Omental fat pad (tissue), 4 donors: ENCODE data around the gene MVB12B. TPM values are rescaled to one million over a fixed set of nuclear protein-coding genes. Genes with fewer than 3 reads are reported as not detected.

ENCODE experiments used
- ATAC-seq: fragments of 150-250 bp; one replicate; pipeline ENCODE4 v1.9.1; 2016; ENCODE audit warnings: mild to moderate bottlenecking, moderate library complexity; ENCODE audit not compliant: low FRiP score
- DNase-seq: peaks from one replicate; pipeline ENCODE4 v3.0.0-alpha.2; 2019; ENCODE audit warnings: low spot score
- total RNA-seq, 4 donors: library from RNA; depleted of rRNA; stranded (reverse); fragments of >200 nt; gene quantifications; one replicate each; pipeline ENCODE4 v1.1.0, GENCODE V29; 2016
- TF ChIP-seq, protein P1 (sequence below), 3 donors: fragments of 450-650 bp; IDR thresholded peaks; one replicate each; pipeline ENCODE4 v1.5.1; 2016 to 2017; ENCODE audit warnings: antibody characterized with exemption in 3 of 3, mild to moderate bottlenecking in 3 of 3, moderate library complexity in 2 of 3

Gene MVB12B
- total RNA-seq, 4 donors from 2014 or later: 5.5 to 21.4 (median 11.6) TPM

DNA sequence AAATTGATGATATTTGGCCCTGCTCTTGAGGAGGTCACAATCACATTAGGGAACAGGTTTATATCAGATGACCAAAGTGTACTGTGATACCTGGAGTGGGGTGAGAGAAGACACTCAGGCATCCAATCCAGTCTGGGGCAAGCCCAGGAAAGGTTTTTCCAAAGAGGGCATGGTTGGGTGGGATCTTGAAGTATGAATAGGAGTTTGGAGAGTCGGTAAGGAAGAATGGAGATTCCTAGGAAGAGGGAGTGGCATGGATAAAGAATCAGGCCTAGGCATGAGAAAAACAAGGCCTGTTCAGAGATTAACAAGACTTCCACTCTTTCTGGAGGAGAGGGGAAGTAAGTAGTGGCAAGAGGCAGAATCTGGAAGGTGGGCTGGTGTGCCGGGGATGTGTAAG, 91.1 kb downstream of the MVB12B start:
- DNase-seq (no peak), ATAC-seq (no peak)
- TF ChIP-seq, protein P1, sequence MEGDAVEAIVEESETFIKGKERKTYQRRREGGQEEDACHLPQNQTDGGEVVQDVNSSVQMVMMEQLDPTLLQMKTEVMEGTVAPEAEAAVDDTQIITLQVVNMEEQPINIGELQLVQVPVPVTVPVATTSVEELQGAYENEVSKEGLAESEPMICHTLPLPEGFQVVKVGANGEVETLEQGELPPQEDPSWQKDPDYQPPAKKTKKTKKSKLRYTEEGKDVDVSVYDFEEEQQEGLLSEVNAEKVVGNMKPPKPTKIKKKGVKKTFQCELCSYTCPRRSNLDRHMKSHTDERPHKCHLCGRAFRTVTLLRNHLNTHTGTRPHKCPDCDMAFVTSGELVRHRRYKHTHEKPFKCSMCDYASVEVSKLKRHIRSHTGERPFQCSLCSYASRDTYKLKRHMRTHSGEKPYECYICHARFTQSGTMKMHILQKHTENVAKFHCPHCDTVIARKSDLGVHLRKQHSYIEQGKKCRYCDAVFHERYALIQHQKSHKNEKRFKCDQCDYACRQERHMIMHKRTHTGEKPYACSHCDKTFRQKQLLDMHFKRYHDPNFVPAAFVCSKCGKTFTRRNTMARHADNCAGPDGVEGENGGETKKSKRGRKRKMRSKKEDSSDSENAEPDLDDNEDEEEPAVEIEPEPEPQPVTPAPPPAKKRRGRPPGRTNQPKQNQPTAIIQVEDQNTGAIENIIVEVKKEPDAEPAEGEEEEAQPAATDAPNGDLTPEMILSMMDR (IDR thresholded peaks at IDR 0.05): no peak

DNA sequence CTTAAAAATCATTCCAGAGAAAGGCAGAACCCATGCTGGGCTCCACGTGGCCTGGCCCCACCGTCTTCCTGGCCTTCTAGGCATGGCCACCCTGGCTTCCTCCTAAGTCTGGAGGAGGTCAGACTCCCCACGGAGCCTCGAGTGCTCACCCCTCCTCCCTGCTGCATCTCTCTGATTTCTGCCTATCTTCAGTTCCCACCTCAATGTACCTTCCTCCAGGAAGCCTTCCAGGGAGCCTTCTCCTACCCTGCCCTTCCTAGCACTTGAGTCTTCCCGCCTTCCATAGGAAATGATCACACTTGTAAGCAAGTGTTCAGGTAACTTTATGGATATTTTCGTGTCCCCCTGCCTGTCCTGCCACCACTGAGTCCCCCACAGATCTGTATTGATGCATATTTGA, 92.0 kb downstream of the MVB12B start:
- TF ChIP-seq, protein P1 (IDR thresholded peaks at IDR 0.05): no peak
- no peak for ATAC-seq
- DNase-seq: no peak

DNA sequence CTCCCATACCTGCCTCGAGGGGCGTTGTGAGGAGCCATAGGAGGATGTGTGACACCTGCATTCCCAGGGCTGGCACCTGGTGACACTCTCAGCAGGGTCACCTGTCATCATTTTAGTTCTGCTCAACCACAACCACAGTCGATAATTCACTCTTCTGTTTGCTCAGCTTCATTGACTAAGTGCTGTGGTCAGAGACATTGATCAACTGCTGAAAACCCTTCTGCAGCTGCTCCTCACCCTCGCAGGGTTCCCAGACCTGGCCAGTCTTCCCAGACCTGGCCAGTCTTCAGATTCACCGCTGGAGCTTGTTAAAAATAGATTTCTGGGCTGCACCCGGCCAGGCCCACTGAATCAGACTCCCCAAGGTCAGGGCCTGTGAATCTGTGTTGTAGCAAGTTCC, 92.8 kb downstream of the MVB12B start:
- TF ChIP-seq, protein P1 (IDR thresholded peaks at IDR 0.05): no peak
- no peak for ATAC-seq
- DNase-seq: no peak

DNA sequence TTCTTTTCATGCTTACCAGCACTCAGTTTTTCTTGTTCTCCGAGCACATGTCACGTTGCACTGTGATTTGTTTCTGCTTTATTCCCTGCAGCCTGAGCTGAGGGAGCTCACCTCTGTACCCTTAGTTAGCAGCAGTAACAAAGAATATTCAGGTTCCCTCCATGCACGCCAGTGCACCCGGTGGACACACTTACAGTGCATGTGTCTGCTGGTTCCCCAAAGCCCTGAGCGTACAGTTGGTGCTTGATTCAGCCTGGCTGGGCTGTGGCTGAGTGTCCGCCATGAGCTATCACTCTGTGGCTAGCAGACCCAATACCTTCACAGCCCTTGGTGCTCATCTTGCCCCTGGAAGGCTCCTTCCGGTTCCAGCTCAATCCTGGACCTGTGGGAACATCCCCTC, 93.5 kb downstream of the MVB12B start:
- DNase-seq: no peak
- no peak for ATAC-seq
- TF ChIP-seq, protein P1 (IDR thresholded peaks at IDR 0.05): no peak

DNA sequence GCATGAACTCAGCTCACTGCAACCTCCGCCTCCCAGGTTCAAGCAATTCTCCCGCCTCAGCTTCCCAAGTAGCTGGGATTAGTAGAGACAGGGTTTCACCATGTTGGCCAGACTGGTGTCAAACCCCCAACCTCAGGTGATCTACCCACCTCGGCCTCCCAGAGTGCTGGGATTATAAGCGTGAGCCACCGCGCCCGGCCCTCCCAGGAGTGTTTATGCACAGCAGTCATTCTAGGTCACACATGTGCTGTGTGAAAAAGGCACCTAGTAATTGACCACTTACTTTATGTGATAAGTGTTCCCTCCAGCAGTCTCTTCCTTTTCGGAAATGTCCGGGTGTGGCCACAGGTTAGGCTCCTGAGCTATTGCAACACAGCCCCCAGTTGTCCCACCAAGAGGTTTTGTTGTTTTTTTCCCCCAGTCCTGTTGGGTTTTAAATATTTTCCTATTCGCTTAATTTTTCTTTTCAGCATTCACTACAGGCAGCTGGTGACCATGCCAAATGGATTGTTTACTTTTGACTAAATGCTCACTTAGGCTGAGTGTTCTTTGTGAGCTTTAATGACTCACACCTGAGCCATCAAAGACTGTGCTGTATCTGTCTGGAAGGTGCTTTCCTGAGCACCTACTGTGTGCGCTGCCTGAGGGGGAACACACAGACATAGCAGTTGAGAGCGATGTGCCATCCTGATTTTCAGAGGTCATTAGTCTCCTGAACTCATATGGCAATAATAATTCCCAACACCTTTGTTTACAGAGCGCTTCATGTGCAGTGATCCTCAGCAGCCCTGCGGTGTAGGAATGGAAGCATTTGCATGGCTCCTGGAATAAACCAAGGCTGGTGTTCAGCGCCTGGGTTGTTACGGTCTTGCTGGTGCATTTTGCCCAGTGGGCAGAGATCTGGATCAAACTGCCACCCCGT, 94.3 kb downstream of the MVB12B start:
- ATAC-seq (no peak), DNase-seq (no peak)
- TF ChIP-seq, protein P1 (IDR thresholded peaks at IDR 0.05): no peak

- TF ChIP-seq, protein P1 (IDR thresholded peaks at IDR 0.05): no peak
- ATAC-seq (no peak), DNase-seq (no peak)
These were observed 95.2 kb downstream of the MVB12B start for GRCh38 chr9:126421567-126422428.
